C4-2B (cell line): ENCODE measurements around the gene DUSP23.

Source experiments
- CTCF ChIP-seq: fragments of 450-650 bp; conservative IDR thresholded peaks from 2 replicates; pipeline ENCODE4 v1.5.1; 2017; ENCODE audit warnings: mild to moderate bottlenecking
- ZFX ChIP-seq: fragments of 450-650 bp; IDR thresholded peaks from 2 replicates; pipeline ENCODE4 v1.6.1; 2017

- TF ChIP-seq CTCF (no peak), ZFX (no peak)
Measured at GRCh38 chr1:159779403-159779851, 1.3 kb upstream of the DUSP23 start.
